Activated CD8-positive, alpha-beta memory T cell treated with anti-CD3 and anti-CD28 coated beads for 24 hours (primary cell): ENCODE data around the gene CAMSAP1.

Source experiments
- DNase-seq: peaks from one replicate; pipeline ENCODE4 v3.0.0-alpha.2; 2020

The CAMSAP1 gene

DNA sequence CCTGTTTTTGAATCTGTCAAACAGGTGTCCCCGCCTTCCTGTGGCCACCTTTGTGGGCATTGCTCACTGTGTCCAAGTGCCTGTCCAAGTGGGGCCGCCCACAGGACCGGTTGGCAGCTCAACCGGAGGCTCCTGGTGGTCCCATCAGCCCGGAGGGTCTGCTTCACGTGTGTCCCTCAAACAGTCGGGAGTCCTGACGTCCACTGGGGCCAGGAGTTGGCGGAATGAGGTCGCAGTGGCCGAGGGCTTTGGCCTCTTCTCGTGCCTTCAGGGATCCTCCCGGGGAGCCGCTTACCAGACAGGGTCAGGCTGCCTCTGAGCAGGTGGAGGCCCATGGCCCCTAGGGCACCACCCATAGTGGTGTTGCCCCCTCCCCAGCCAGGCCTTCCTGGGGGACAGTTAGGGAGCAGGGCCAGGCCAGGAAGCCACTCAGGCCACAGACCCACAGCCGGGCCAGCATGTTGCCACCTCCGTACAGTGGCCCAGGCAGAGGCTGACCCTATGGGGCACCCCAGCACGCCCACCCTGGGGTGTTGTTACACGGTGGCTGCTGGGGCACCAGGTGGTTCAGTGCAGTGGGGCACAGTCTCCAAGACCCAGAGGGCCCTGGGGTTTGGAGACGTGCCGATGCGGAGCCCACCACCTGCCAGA is 135.8 kb downstream of the CAMSAP1 start:
- no peak for DNase-seq

GRCh38 chr9:135770771-135771170 is 136.6 kb downstream of the CAMSAP1 start:
- DNase-seq = no peak

DNA sequence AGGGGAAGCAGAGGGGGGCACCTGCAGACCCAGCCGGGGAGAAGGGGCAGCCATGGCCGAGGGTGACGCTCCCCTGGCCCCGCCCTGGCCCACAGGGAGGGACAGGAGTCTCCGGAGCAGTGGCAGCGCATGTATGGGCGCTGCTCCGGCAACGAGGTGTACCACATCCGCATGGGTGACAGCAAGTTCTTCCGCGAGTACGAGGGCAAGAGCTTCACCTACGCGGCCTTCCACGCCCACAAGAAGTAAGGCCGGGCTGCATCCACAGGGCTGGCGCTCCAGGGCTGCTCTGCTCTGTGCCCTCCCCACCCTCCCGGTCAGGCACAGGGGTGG is 137.2 kb downstream of the CAMSAP1 start:
- no peak for DNase-seq

DNA sequence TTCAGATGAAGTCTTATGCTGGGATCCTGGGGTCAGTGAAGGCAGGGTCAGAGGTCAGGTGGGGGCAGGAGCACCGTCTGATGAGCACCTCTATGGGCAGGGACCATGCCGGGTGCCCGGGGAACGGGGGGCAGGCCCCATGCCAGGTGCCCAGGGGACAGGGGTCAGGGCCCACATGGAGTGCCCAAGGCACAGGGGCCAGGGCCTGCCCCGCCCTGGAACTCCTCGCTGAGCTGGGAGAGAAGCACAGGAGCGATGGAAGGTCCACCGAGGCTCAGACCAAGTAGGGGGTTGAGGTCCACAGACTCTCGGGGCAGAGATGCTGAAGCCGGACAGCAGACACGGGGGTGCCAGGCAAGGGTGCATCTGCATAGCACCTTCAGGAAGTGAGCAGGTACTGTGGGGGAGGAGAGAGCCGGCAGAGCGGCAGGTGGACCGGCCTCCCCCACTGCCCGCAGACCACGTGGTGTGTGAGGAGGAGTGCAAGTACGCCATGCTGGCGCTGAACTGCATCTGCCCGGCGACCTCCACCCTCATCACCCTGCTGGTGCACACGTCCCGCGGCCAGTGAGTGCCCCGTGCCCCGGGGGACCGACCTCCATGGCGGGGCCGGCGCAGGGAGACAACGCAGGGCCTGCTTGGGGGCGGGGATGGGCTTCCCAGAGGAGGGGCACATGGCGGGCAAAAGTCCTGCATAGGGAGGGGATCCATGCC is 137.7 kb downstream of the CAMSAP1 start:
- DNase-seq = no peak

DNA sequence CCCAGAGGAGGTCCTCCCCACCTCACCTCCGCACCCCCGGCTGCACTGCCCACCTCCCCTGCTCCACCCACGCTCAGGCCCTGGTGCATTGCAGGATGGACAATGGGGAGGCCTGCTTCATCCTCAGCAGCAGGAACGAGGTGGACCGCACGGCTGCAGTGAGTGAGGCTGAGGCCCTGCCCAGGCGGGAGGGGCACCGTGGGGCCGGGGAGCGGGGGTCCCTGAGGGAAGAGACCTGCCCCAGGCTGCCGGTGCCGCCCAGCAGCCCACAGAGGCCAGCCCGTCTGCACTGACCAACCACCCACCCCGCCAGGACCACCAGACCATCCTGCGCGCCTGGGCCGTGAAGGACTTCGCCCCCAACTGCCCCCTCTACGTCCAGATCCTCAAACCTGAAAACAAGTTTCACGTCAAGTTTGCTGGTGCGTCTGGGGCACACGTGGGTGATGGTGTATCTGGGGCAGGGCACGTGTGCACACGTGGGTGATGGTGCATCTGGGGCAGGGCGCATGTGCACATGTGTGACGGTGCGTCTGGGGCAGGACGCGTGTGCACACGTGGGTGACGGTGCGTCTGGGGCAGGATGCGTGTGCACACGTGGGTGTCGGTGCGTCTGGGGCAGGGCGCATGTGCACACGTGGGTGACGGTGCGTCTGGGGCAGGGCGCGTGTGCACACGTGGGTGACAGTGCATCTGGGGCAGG is 138.7 kb downstream of the CAMSAP1 start:
- no peak for DNase-seq

DNA sequence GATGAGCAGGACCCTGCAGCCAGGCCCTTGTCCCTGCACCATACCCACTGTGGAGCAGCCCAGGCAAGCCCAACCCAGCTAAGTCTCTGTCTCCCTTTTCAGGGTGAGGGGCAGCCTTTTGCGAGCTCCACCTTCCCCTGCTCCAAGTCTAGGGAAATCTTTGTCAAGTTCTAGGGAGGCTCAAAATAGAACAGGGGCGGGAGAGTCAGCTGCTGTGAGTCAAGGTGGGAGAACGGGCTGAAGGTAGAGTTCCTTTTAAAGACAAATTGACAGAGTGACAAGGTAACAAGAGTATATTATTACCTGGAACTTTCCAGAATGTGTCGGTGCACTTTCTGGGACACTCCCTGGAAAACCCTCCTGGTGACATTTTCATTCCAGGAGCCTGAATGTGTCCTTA is 140.6 kb downstream of the CAMSAP1 start:
- DNase-seq = no peak

GRCh38 chr9:135766251-135766650 is 141.1 kb downstream of the CAMSAP1 start:
- no peak for DNase-seq

GRCh38 chr9:135765416-135765815 is 141.9 kb downstream of the CAMSAP1 start:
- DNase-seq = no peak

DNA sequence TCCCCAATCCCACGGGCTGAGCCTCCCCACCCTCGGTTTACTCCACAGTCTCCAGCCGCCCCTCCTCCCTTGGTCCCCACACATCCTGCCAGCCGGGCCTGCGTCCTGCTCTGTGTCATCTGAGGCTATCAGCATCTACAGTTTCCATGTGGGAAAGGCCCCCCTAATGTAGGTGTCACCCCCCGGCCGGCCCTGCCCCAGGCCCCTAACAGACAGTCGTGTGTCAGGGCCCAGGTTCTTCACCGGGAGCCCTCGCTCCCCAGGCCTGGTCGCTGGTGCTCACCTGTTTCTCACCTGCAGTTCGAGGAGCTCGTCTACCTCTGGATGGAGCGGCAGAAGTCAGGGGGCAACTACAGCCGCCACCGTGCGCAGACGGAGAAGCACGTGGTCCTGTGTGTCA is 142.6 kb downstream of the CAMSAP1 start:
- no peak for DNase-seq

DNA sequence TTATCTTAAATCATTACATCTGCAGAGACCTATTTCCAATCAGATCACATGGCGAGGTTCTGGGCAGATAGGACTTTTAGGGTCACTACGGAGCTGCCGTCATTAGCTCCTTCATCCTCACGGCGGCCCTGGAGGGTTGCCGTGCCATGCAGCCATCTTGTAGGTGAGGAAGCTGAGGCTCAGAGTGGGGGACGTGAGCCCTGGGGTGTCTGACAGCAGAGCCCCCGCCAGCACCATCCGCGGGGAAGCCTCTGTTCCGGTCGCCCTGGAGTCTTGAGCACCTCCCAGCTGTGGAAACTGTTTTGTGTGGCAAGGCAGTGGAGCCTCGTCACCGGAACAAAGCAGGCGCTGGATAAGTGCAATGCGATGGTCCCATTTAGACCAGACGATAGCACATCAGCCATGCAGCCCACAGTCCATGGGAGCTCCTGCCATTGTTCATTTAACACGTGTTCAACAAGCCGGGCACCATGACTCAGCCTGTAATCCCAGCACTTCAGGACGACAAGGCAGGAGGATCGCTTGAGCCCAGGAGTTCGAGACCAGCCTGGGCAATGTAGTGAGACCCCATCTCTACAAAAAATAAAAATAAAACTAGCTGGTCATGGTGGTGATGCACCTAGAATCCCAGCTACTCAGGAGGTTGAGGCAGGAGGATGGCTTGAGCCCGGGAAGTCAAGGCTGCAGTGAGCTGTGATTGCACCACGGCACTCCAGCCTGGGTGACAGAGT is 143.5 kb downstream of the CAMSAP1 start:
- no peak for DNase-seq

GRCh38 chr9:135762921-135763320 is 144.4 kb downstream of the CAMSAP1 start:
- no peak for DNase-seq

DNA sequence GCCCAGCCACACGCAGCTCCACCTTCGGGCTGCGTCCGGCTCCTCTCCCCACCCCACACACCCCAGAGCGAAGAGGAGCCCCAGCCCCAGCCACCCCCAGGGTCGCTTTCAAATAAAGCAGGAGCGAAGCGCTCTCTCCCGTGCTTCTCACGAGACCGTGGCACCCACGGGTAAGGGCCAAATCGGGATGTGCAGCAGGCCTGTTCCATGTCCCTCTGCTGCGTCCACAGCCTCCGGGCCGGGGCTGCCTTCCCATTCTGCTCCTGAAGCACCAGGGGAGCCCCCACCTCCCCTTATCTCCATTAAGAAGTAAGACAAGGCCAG is 145.5 kb downstream of the CAMSAP1 start:
- DNase-seq = no peak

DNA sequence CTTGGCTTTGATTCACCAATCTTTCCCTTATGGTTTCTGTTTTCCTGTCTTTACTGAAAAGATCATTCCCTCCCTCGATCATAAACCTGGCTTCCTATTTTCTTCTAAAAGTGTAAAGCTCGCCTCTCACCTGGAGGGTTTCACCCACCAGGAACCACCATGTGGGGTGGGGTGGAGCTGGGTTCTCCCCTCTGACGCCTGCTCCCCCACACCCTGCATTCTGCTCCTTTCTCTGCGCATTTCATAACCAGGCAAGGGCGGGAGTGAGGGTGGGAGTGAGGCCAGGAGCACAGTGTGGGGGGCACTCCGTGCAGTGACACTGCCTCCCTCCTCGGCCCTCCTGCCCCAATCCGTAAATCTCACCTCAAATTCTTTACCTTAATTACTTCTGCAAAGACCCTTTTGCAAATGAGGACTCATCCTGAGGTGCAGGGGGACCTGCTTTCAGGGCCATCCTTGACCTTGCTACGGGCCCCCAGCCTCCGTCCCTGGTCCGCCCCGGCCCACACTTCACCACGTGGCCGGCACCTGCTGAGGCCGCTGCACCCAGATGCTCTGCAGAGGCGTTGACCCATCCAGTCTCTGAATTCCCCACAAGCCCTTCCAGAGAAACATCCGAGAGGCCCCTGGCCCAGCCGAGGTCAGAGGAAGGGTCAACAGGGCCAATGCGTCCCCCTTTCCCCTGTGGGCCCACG is 146.0 kb downstream of the CAMSAP1 start:
- no peak for DNase-seq

- DNase-seq = no peak
These were observed 146.9 kb downstream of the CAMSAP1 start for GRCh38 chr9:135760465-135760864.

DNA sequence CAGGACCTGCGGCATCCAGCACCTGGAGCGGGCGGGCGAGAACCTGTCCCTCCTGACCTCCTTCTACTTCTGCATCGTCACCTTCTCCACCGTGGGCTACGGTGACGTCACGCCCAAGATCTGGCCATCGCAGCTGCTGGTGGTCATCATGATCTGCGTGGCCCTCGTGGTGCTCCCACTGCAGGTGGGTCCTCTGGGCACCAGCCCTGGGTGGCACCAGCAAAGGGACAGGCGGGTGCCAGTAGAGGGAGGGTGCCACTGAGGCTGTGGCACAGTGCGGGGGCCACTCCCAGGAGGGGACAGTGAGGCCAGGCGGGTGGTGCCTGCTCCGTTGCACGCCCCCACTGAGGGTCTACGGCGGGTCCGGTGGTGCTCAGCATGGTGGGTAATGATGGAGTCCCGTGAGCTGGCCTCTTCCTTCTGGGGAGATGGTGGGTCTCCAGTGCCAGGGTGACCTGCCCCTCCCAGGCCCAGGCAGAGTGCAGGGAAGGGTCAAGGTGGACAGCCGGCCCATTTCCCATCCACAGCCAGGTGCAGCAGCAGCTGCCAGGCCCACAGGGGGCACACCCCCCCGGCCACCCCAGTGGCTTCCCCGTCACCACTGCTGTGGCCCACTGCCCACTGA is 147.6 kb downstream of the CAMSAP1 start:
- no peak for DNase-seq

DNA sequence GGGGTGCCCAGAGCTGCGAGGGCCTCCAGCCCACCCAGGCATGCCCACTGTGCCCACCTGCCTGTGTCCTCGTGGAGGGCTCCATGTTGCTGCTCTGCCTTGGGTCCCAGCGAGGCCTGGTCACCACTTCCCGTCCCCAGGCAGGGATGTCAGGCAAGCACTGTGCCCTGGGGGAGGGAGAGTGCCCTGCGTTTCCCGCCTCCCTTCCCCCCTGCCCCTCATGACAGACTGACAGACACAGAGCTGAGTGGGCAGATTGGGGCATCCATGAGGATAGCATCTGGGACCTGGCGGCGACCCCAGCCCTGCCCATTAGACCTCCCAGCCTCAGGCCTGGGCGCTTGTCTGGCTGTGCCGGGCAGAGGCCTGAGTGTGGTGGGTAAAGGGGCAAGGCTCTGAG is 148.5 kb downstream of the CAMSAP1 start:
- DNase-seq = no peak
